Progenitor cell of endocrine pancreas (in vitro differentiated cells): ENCODE data around the gene DXO. TPM values are rescaled to one million over a fixed set of nuclear protein-coding genes. Genes with fewer than 3 reads are reported as not detected.
"Not testable (repeated sequence)": the region's sequence is repeated elsewhere in the genome, so short reads cannot be mapped to it uniquely, and the experiment has no call there.

Experiments used
- DNase-seq: peaks from one replicate; pipeline ENCODE4 v3.0.0; 2021; ENCODE audit warnings: low spot score; ENCODE audit not compliant: unreplicated experiment
- H3K27ac Mint-ChIP-seq: 2 replicates; pipeline ENCODE4 v1.8.0; 2021; ENCODE audit warnings: mild to moderate bottlenecking, moderate library complexity, mixed read lengths
- H3K27me3 Mint-ChIP-seq: 2 replicates; pipeline ENCODE4 v1.8.0; 2021; ENCODE audit warnings: mixed read lengths
- H3K36me3 Mint-ChIP-seq: 2 replicates; pipeline ENCODE4 v1.8.0; 2022; ENCODE audit warnings: mixed read lengths; ENCODE audit not compliant: insufficient read depth
- H3K4me1 Mint-ChIP-seq: 2 replicates; pipeline ENCODE4 v1.8.0; 2021; ENCODE audit warnings: low read depth, mixed read lengths
- H3K4me3 Mint-ChIP-seq: 2 replicates; pipeline ENCODE4 v1.8.0; 2021; ENCODE audit warnings: low read depth, mild to moderate bottlenecking, moderate library complexity, mixed read lengths
- H3K9me3 Mint-ChIP-seq: 2 replicates; pipeline ENCODE4 v1.8.0; 2021; ENCODE audit warnings: low read depth, mixed read lengths
- CTCF ChIP-seq: fragments of 200-600 bp; sonication (generic); IDR thresholded peaks from one replicate; pipeline ENCODE4 v1.5.0; 2021; ENCODE audit warnings: antibody characterized with exemption, mild to moderate bottlenecking; ENCODE audit not compliant: unreplicated experiment
- total RNA-seq: library from RNA; stranded (reverse); gene quantifications from 2 replicates; pipeline ENCODE4 v1.2.1, GENCODE V29; 2021

Gene DXO
- total RNA-seq, 1 donor from 2014 or later = 29.4 TPM

GRCh38 chr6:31933537-31933936 lies 38.4 kb downstream of the DXO start:
- no peak for TF ChIP-seq CTCF
- no peak overlapping the region for H3K27ac Mint-ChIP-seq
- no peaks in the 10 kb centered on the region for H3K36me3 Mint-ChIP-seq
- no peak overlapping the region for H3K4me3 Mint-ChIP-seq
- DNase-seq = no peak
- no peaks in the 10 kb centered on the region for H3K9me3 Mint-ChIP-seq
- H3K4me1 Mint-ChIP-seq = no peaks in the 10 kb centered on the region
- H3K27me3 Mint-ChIP-seq = no peaks in the 10 kb centered on the region

- H3K4me3 Mint-ChIP-seq, H3K27me3 Mint-ChIP-seq, H3K36me3 Mint-ChIP-seq, DNase-seq, H3K9me3 Mint-ChIP-seq, H3K4me1 Mint-ChIP-seq, H3K27ac Mint-ChIP-seq: not testable (repeated sequence)
These were observed 39.8 kb downstream of the DXO start for GRCh38 chr6:31932137-31932536.

- Mint-ChIP-seq H3K27me3 (peaks cover 3% of the 10 kb centered on the region), H3K27ac (no peak overlapping the region), H3K4me1 (no peaks in the 10 kb centered on the region)
These were observed 41.0 kb downstream of the DXO start for GRCh38 chr6:31930962-31931361.

GRCh38 chr6:31928672-31928939 lies 43.3 kb downstream of the DXO start:
- DNase-seq = no peak
- Mint-ChIP-seq H3K4me1 (no peaks in the 10 kb centered on the region), H3K27me3 (peaks cover 3% of the 10 kb centered on the region), H3K9me3 (no peaks in the 10 kb centered on the region), H3K36me3 (no peaks in the 10 kb centered on the region), H3K4me3 (no peak overlapping the region), H3K27ac (no peak overlapping the region)
- no peak for TF ChIP-seq CTCF

More at GRCh38 chr6:31930962-31931361, 41.0 kb downstream of the DXO start:
- Mint-ChIP-seq H3K9me3 (no peaks in the 10 kb centered on the region), H3K4me3 (no peak overlapping the region), H3K36me3 (no peaks in the 10 kb centered on the region)
- no peak for DNase-seq
- no peak for TF ChIP-seq CTCF

- H3K4me1 Mint-ChIP-seq = no peaks in the 10 kb centered on the region
- no peak overlapping the region for H3K27ac Mint-ChIP-seq
- H3K27me3 Mint-ChIP-seq = peaks cover 3% of the 10 kb centered on the region
- DNase-seq = no peak
- H3K4me3 Mint-ChIP-seq = no peak overlapping the region
- H3K9me3 Mint-ChIP-seq = no peaks in the 10 kb centered on the region
- no peak for TF ChIP-seq CTCF
- H3K36me3 Mint-ChIP-seq = no peaks in the 10 kb centered on the region
These were observed 43.9 kb downstream of the DXO start for GRCh38 chr6:31927863-31928671.

GRCh38 chr6:31927242-31927862 lies 44.6 kb downstream of the DXO start, which contains the start of gene C2:
C2 (plus strand) TSS chr6:31927717; CDS start chr6:31927753, 36 bp downstream.
- no peak for DNase-seq
- no peaks in the 10 kb centered on the region for H3K4me1 Mint-ChIP-seq
- no peaks in the 10 kb centered on the region for H3K36me3 Mint-ChIP-seq
- H3K4me3 Mint-ChIP-seq = no peak within 1 kb of the TSS
- no peaks in the 10 kb centered on the region for H3K9me3 Mint-ChIP-seq
- H3K27ac Mint-ChIP-seq = no peak within 1 kb of the TSS
- H3K27me3 Mint-ChIP-seq = peaks cover 3% of the 10 kb centered on the region
- TF ChIP-seq CTCF = no peak
